Measurements from ENCODE around the gene TRIM17. TPM values are rescaled to one million over a fixed set of nuclear protein-coding genes. Genes with fewer than 3 reads are reported as not detected.

The TRIM17 gene
- total RNA-seq, 2 donors from 2014 or later: not detected

DNA sequence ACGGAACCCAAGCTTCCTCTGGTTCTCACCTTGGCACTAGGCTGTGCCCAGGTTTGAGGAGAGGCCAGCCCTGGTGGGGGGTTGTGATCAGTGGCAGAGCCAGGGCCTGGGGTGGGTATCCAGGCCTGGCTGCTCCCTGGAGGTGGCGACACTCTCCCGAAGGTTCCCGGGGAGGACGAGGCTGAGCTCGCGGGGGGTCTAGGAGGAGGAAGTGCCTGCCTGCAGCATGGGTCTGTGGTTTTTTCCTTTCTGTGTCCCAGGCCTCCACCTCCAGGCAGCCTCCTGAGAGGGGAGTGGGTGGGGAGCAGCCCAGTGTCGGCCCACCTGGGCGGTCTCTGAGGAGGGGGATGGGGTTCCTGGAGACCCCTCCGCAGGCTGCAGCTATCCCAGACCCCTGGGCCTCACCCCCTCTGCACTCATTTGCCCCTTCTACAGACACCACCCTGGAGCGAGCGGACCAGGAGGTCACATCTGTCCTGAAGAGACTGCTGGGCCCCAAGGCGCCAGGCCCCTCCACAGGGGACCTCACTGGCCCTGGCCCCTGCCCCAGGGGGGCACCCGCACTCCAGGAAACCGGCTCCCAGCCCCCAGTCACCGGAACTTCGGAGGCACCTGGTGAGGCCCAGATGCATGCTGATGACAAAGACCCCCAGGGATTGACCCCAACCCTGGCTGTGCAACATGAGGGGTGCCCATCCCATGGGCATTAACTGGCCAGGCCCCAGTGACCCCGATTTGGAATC, 54.3 kb downstream of the TRIM17 start:
- H3K27me3 ChIP-seq: no peaks in the 10 kb centered on the region
- no peak for DNase-seq (ENCODE audit: low spot score)
- TF ChIP-seq, protein P1, sequence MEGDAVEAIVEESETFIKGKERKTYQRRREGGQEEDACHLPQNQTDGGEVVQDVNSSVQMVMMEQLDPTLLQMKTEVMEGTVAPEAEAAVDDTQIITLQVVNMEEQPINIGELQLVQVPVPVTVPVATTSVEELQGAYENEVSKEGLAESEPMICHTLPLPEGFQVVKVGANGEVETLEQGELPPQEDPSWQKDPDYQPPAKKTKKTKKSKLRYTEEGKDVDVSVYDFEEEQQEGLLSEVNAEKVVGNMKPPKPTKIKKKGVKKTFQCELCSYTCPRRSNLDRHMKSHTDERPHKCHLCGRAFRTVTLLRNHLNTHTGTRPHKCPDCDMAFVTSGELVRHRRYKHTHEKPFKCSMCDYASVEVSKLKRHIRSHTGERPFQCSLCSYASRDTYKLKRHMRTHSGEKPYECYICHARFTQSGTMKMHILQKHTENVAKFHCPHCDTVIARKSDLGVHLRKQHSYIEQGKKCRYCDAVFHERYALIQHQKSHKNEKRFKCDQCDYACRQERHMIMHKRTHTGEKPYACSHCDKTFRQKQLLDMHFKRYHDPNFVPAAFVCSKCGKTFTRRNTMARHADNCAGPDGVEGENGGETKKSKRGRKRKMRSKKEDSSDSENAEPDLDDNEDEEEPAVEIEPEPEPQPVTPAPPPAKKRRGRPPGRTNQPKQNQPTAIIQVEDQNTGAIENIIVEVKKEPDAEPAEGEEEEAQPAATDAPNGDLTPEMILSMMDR (IDR thresholded peaks at IDR 0.05): no peak
- peak overlapping the region in 1 of 2 donors; percentile 93 for H3K27ac ChIP-seq
- H3K9me3 ChIP-seq: no peaks in the 10 kb centered on the region
- no peak overlapping the region for H3K4me3 ChIP-seq
- H3K4me1 ChIP-seq: peaks cover 0 to 17% of the 10 kb centered on the region in 2 donors
- peaks cover 2% of the 10 kb centered on the region for H3K36me3 ChIP-seq

DNA sequence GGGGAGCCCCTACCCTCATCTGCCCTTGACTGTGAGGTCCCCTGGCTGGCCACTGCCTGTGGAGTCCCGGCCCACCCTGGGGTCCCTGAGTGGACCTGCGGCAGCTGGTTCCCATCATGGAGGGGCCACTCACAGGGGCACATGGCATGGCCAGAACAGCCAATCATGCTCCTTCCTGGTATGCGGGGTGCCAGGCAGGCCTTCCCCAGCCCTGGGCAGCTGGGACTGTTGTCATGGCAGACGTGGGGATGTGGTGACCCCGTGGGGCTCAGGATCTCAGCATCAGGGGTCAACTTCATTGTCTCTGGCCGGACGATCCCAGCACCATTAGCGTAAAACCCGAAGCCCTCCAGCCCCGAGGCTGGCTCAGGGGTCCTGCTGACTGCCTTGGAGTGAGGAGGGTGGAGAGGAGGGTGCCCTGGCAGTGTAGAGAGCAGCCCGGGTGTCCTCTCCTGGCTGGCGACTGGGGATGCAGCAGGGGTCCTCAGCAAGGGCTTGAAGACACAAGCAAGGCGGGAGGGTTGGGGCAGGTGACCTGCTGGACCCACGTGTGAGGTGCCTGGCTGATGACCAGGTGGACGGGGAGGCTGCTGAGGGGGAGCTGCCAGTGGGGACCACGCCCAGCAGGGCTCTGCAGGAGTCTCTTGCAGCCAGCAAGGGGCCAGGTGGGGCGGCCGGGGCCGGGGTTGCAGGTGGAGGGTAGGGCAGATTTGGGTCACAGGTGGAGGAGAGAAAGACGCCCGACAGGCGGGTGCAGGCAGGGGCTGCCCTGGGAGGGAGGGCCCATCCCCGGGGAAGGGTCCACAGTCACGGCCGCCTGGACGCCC, 55.1 kb downstream of the TRIM17 start:
- H3K27me3 ChIP-seq: no peaks in the 10 kb centered on the region
- H3K4me3 ChIP-seq: no peak overlapping the region
- peaks cover 7% of the 10 kb centered on the region for H3K36me3 ChIP-seq
- H3K9me3 ChIP-seq: no peaks in the 10 kb centered on the region
- TF ChIP-seq, protein P1 (IDR thresholded peaks at IDR 0.05): no peak
- peak overlapping the region; percentile 79 to 93 for H3K27ac ChIP-seq
- no peak for DNase-seq (ENCODE audit: low spot score)
- peaks cover 0 to 9% of the 10 kb centered on the region in 2 donors for H3K4me1 ChIP-seq

DNA sequence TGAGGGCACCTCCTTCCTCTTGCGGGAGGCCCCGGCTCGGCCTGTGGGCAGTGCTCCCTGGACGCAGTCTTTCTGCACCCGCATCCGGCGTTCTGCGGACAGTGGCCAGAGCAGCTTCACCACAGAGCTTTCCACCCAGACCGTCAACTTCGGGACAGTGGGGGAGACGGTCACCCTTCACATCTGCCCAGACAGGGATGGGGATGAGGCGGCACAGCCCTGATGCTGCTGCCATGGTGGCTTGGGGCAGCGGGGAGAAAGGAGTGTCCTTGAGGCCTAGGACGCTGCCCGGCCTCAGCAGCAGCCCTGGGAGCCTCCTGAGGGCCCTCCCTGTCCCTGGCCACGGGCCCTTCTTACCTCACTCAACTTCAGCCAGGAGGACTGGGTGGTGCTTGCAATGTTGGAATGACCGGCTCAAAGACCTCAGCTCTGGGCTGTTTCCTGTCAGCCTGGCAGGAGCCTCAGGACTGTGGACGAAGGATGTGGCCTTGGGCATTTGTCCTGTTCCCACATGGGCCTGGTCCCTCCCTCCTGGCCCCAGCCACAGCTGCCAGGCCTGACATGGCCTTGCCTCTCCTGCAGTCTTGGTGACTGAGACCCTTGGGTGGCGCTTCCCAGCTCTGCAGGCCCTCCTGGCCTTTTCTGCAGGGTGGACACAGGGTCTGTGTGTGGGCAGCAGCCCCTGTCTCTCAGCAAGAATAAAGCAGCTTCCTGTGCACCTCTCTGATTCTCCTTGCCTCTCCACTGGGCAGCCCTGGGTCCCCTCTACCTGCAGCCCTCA, 55.9 kb downstream of the TRIM17 start:
- H3K27ac ChIP-seq: peak overlapping the region; percentile 79 to 93
- no peaks in the 10 kb centered on the region for H3K27me3 ChIP-seq
- TF ChIP-seq, protein P1 (IDR thresholded peaks at IDR 0.05): no peak

DNA sequence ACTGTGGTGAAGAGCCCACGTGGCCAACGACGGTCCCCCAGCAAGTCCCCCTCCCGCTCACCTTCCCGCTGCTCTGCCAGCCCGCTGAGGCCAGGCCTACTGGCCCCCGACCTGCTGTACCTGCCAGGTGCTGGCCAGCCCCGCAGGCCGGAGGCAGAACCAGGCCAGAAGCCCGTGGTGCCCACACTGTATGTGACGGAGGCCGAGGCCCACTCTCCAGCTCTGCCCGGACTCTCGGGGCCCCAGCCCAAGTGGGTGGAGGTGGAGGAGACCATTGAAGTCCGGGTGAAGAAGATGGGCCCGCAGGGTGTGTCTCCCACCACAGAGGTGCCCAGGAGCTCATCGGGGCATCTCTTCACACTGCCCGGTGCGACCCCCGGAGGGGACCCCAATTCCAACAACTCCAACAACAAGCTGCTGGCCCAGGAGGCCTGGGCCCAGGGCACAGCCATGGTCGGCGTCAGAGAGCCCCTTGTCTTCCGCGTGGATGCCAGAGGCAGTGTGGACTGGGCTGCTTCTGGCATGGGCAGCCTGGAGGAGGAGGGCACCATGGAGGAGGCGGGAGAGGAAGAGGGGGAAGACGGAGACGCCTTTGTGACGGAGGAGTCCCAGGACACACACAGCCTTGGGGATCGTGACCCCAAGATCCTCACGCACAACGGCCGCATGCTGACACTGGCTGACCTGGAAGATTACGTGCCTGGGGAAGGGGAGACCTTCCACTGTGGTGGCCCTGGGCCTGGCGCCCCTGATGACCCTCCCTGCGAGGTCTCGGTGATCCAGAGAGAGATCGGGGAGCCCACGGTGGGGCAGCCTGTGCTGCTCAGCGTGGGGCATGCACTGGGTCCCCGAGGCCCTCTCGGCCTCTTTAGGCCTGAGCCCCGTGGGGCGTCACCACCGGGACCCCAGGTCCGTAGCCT, 56.8 kb downstream of the TRIM17 start:
- Histone ChIP-seq H3K27ac (peak overlapping the region; percentile 79 to 93), H3K4me3 (no peak overlapping the region), H3K27me3 (no peaks in the 10 kb centered on the region), H3K4me1 (peaks cover 0 to 8% of the 10 kb centered on the region in 2 donors), H3K36me3 (peaks cover 13% of the 10 kb centered on the region), H3K9me3 (no peaks in the 10 kb centered on the region)
- TF ChIP-seq, protein P1 (IDR thresholded peaks at IDR 0.05): no peak
- no peak for DNase-seq (ENCODE audit: low spot score)

More for the DNA sequence above, 55.9 kb downstream of the TRIM17 start:
- DNase-seq (ENCODE audit: low spot score): no peak
- H3K4me1 ChIP-seq: peaks cover 0 to 8% of the 10 kb centered on the region in 2 donors
- peaks cover 13% of the 10 kb centered on the region for H3K36me3 ChIP-seq
- H3K9me3 ChIP-seq: no peaks in the 10 kb centered on the region
- no peak overlapping the region for H3K4me3 ChIP-seq
